HUES64 (cell line): ENCODE measurements around the gene DLGAP1.

ENCODE experiments used
- H3K27ac ChIP-seq: 2 replicates; pipeline ENCODE4 v1.7.0; 2013; ENCODE audit warnings: low read depth, low read length, inconsistent platforms
- H3K27me3 ChIP-seq: 2 replicates; pipeline ENCODE4 v1.6.1; 2013; ENCODE audit warnings: mild to moderate bottlenecking, low read length; ENCODE audit not compliant: insufficient read depth
- H3K36me3 ChIP-seq: 2 replicates; pipeline ENCODE4 v1.6.1; 2013; ENCODE audit warnings: mild to moderate bottlenecking, low read length; ENCODE audit not compliant: insufficient read depth
- H3K4me1 ChIP-seq: 2 replicates; pipeline ENCODE4 v1.6.1; 2013; ENCODE audit warnings: mild to moderate bottlenecking, low read length, moderate library complexity; ENCODE audit not compliant: insufficient read depth
- H3K4me3 ChIP-seq: 2 replicates; pipeline ENCODE4 v1.5.1; 2013; ENCODE audit warnings: mild to moderate bottlenecking, low read length, moderate library complexity
- H3K9ac ChIP-seq: 2 replicates; pipeline ENCODE4 v1.6.1; 2013; ENCODE audit warnings: mild to moderate bottlenecking, low read depth, low read length
- H3K9me3 ChIP-seq: 2 replicates; pipeline ENCODE4 v1.6.1; 2013; ENCODE audit warnings: low read depth, low read length; ENCODE audit not compliant: insufficient read depth
- WGBS: fragments of 150-250, 120-280 bp; methylation state at CpG from one replicate; pipeline ENCODE4 v1.1.7; 2013; ENCODE audit warnings: missing lambda C conversion rate; 5-methylcytosine and 5-hydroxymethylcytosine counted together

Gene DLGAP1

GRCh38 chr18:3891245-3891644, 563.9 kb downstream of the DLGAP1 start:
- no peaks in the 10 kb centered on the region for H3K27me3 ChIP-seq
- no peaks in the 10 kb centered on the region for H3K36me3 ChIP-seq
- WGBS: 93% methylated on average over 3 of the region's 3 CpGs

GRCh38 chr18:3889803-3890202, 565.3 kb downstream of the DLGAP1 start:
- H3K27ac ChIP-seq: no peak overlapping the region
- H3K36me3 ChIP-seq: no peaks in the 10 kb centered on the region
- H3K27me3 ChIP-seq: no peaks in the 10 kb centered on the region
- no peak overlapping the region for H3K9ac ChIP-seq
- WGBS: 95% methylated on average over 3 of the region's 3 CpGs
- H3K4me1 ChIP-seq: no peaks in the 10 kb centered on the region
- no peaks in the 10 kb centered on the region for H3K9me3 ChIP-seq
- no peak overlapping the region for H3K4me3 ChIP-seq

More at GRCh38 chr18:3891245-3891644, 563.9 kb downstream of the DLGAP1 start:
- Histone ChIP-seq H3K9me3 (no peaks in the 10 kb centered on the region), H3K27ac (no peak overlapping the region), H3K4me3 (no peak overlapping the region), H3K9ac (no peak overlapping the region), H3K4me1 (no peaks in the 10 kb centered on the region)

- Histone ChIP-seq H3K4me1 (no peaks in the 10 kb centered on the region), H3K9me3 (no peaks in the 10 kb centered on the region), H3K9ac (no peak overlapping the region), H3K27me3 (no peaks in the 10 kb centered on the region), H3K36me3 (no peaks in the 10 kb centered on the region), H3K4me3 (no peak overlapping the region), H3K27ac (no peak overlapping the region)
- WGBS: 83% methylated on average over 1 of the region's 1 CpG
Measured at GRCh38 chr18:3889121-3889520, 566.0 kb downstream of the DLGAP1 start.

GRCh38 chr18:3886575-3887322, 568.4 kb downstream of the DLGAP1 start:
- H3K36me3 ChIP-seq: no peaks in the 10 kb centered on the region
- no peak overlapping the region for H3K27ac ChIP-seq
- no peaks in the 10 kb centered on the region for H3K27me3 ChIP-seq
- WGBS: 90% methylated on average over 10 of the region's 10 CpGs
- H3K4me3 ChIP-seq: no peak overlapping the region
- no peaks in the 10 kb centered on the region for H3K9me3 ChIP-seq
- H3K4me1 ChIP-seq: no peaks in the 10 kb centered on the region
- no peak overlapping the region for H3K9ac ChIP-seq

- no peaks in the 10 kb centered on the region for H3K4me1 ChIP-seq
- H3K27ac ChIP-seq: no peak overlapping the region
- no peak overlapping the region for H3K4me3 ChIP-seq
- 78% methylated on average over 2 of the region's 2 CpGs for WGBS
- no peaks in the 10 kb centered on the region for H3K36me3 ChIP-seq
- H3K9me3 ChIP-seq: no peaks in the 10 kb centered on the region
- H3K27me3 ChIP-seq: no peaks in the 10 kb centered on the region
- no peak overlapping the region for H3K9ac ChIP-seq
Measured at GRCh38 chr18:3885209-3885792, 569.8 kb downstream of the DLGAP1 start.

DNA sequence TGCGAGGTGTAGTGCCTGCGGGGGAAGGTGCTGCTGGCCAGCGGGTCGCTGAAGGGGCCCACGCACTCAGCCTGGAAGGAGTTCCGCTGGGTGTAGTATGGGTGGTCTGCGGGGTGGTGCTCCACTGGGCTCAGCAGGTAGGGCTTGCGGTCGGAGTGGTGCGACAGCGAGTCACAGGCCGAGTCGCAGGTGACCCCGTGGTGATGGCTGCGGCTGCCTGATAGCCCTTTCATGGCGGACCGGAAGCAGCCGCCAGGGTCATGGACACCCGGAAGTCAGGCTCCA, 575.3 kb downstream of the DLGAP1 start:
- Histone ChIP-seq H3K36me3 (peaks cover 9% of the 10 kb centered on the region; the same call in 1 of the 2 replicates), H3K27me3 (no peaks in the 10 kb centered on the region), H3K9ac (no peak overlapping the region), H3K9me3 (no peaks in the 10 kb centered on the region), H3K27ac (no peak overlapping the region), H3K4me1 (peaks cover 5% of the 10 kb centered on the region; the same call in 1 of the 2 replicates), H3K4me3 (no peak overlapping the region)
- 97% methylated on average over 19 of the region's 19 CpGs for WGBS

DNA sequence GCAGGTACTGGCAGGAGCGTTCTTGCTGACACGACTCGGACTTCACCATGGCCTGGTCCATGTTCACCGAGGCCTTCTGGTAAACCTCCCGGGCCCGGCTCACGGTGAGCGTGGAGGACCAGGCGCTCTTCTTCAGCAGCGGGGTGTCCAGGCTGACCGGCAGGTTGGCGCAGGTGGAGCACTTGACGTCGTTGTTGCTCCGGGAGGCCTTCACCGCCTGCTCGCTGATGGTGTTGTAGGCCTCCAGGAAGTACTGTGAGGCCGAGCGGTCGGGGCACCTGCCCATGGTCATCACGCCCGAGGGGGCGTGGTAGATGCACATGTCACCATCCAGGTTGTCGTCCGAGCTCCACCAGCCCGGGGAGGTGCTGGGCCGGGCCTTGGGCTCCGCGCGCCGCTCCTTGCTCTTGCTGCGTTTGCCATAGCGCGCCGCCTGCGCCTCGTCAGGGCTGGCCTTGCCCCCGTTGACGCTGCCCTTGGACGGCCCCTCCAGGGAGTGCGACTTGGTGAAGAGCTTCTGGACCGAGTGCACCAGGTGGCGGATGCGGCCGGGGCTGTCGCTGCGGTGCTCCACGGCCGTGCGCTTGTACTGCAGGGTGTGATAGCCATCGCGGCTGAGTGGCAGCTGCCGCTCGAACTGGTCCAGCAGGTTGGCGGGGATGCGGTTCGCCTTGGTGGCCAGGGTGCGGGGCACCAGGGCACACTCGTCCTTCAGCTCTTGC, 575.8 kb downstream of the DLGAP1 start:
- H3K9me3 ChIP-seq: no peaks in the 10 kb centered on the region
- 96% methylated on average over 59 of the region's 59 CpGs for WGBS
- peaks cover 9% of the 10 kb centered on the region; the same call in 1 of the 2 replicates for H3K36me3 ChIP-seq
- no peak overlapping the region for H3K27ac ChIP-seq
- no peak overlapping the region for H3K4me3 ChIP-seq
- H3K27me3 ChIP-seq: no peaks in the 10 kb centered on the region
- peaks cover 10% of the 10 kb centered on the region for H3K4me1 ChIP-seq
- H3K9ac ChIP-seq: no peak overlapping the region

- WGBS: 93% methylated on average over 4 of the region's 7 CpGs
- Histone ChIP-seq H3K4me1 (peaks cover 18% of the 10 kb centered on the region), H3K9ac (no peak overlapping the region), H3K27ac (no peak overlapping the region), H3K27me3 (no peaks in the 10 kb centered on the region), H3K4me3 (no peak overlapping the region), H3K36me3 (peaks cover 9% of the 10 kb centered on the region; the same call in 1 of the 2 replicates), H3K9me3 (no peaks in the 10 kb centered on the region)
Measured at GRCh38 chr18:3878401-3878800, 576.7 kb downstream of the DLGAP1 start.

DNA sequence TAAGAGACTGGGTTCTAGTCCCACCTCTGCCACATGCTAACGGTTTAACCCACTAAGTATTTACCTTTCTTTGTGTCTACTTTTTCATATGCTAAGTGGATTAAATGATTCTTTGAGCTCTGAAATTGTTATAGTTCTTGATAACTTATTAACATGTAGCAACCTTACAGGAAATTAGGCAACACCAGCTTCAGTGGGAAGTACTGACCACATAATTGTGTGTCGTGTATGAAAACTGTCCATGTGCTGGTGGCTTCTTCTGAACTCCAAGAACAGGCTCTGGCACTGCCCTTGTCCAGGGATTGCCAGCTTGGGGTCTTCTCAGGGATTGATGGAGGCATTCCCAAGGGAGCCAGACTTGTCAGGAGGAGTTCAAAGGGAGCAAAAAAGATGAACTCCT, 577.4 kb downstream of the DLGAP1 start:
- Histone ChIP-seq H3K4me3 (no peak overlapping the region), H3K9ac (no peak overlapping the region), H3K27ac (no peak overlapping the region), H3K27me3 (no peaks in the 10 kb centered on the region), H3K9me3 (no peaks in the 10 kb centered on the region), H3K4me1 (peaks cover 26% of the 10 kb centered on the region), H3K36me3 (peaks cover 9% of the 10 kb centered on the region; the same call in 1 of the 2 replicates)
- WGBS: 83% methylated on average over 2 of the region's 2 CpGs

- H3K27ac ChIP-seq: no peak overlapping the region
- 89% methylated on average over 2 of the region's 2 CpGs for WGBS
Measured at GRCh38 chr18:3875961-3876360, 579.1 kb downstream of the DLGAP1 start.

GRCh38 chr18:3875376-3875775, 579.7 kb downstream of the DLGAP1 start:
- 86% methylated on average over 2 of the region's 2 CpGs for WGBS

More at GRCh38 chr18:3875961-3876360, 579.1 kb downstream of the DLGAP1 start:
- H3K9me3 ChIP-seq: no peaks in the 10 kb centered on the region
- peaks cover 9% of the 10 kb centered on the region; the same call in 1 of the 2 replicates for H3K36me3 ChIP-seq
- no peak overlapping the region for H3K9ac ChIP-seq
- H3K27me3 ChIP-seq: no peaks in the 10 kb centered on the region
- H3K4me3 ChIP-seq: no peak overlapping the region
- H3K4me1 ChIP-seq: peaks cover 30% of the 10 kb centered on the region

More at GRCh38 chr18:3875376-3875775, 579.7 kb downstream of the DLGAP1 start:
- Histone ChIP-seq H3K4me3 (no peak overlapping the region), H3K27me3 (no peaks in the 10 kb centered on the region), H3K27ac (no peak overlapping the region), H3K4me1 (peaks cover 30% of the 10 kb centered on the region), H3K9ac (no peak overlapping the region), H3K36me3 (peaks cover 9% of the 10 kb centered on the region; the same call in 1 of the 2 replicates), H3K9me3 (no peaks in the 10 kb centered on the region)
